Measurements from ENCODE around the gene KLHL29.

- TF ChIP-seq MAX (IDR thresholded peaks at IDR 0.05): no peak
- TF ChIP-seq CEBPB (IDR thresholded peaks at IDR 0.05): no peak
- no peak for TF ChIP-seq TAF1 (IDR thresholded peaks at IDR 0.05; ENCODE audit: low read depth)
- TF ChIP-seq CREB1 (IDR thresholded peaks at IDR 0.05; ENCODE audit: low read depth): no peak
- TF ChIP-seq EGR1 (IDR thresholded peaks at IDR 0.05): no peak
- TF ChIP-seq RAD21 (IDR thresholded peaks at IDR 0.05; ENCODE audit: low read depth): no peak
- TF ChIP-seq, protein P1, sequence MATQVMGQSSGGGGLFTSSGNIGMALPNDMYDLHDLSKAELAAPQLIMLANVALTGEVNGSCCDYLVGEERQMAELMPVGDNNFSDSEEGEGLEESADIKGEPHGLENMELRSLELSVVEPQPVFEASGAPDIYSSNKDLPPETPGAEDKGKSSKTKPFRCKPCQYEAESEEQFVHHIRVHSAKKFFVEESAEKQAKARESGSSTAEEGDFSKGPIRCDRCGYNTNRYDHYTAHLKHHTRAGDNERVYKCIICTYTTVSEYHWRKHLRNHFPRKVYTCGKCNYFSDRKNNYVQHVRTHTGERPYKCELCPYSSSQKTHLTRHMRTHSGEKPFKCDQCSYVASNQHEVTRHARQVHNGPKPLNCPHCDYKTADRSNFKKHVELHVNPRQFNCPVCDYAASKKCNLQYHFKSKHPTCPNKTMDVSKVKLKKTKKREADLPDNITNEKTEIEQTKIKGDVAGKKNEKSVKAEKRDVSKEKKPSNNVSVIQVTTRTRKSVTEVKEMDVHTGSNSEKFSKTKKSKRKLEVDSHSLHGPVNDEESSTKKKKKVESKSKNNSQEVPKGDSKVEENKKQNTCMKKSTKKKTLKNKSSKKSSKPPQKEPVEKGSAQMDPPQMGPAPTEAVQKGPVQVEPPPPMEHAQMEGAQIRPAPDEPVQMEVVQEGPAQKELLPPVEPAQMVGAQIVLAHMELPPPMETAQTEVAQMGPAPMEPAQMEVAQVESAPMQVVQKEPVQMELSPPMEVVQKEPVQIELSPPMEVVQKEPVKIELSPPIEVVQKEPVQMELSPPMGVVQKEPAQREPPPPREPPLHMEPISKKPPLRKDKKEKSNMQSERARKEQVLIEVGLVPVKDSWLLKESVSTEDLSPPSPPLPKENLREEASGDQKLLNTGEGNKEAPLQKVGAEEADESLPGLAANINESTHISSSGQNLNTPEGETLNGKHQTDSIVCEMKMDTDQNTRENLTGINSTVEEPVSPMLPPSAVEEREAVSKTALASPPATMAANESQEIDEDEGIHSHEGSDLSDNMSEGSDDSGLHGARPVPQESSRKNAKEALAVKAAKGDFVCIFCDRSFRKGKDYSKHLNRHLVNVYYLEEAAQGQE (IDR thresholded peaks at IDR 0.05; ENCODE audit: low read depth): no peak
- no peak for TF ChIP-seq EP300 (IDR thresholded peaks at IDR 0.05; ENCODE audit: borderline replicate concordance)
- no peak for TF ChIP-seq YY1 (IDR thresholded peaks at IDR 0.05; ENCODE audit: low read depth)
These were observed 281.4 kb downstream of the KLHL29 start for GRCh38 chr2:23666241-23666979.

Measured in Ishikawa (cell line).